Fibroblast of villous mesenchyme (primary cell): ENCODE data around the gene ZNF287. TPM values are rescaled to one million over a fixed set of nuclear protein-coding genes. Genes with fewer than 3 reads are reported as not detected.

Source experiments
- DNase-seq: peaks from one replicate; pipeline ENCODE4 v3.0.0-alpha.2; 2010; ENCODE audit warnings: low read depth
- H3K4me3 ChIP-seq: 2 replicates; pipeline ENCODE4 v1.5.1; 2011; ENCODE audit warnings: low read depth, mild to moderate bottlenecking, low read length
- total RNA-seq: library from RNA; depleted of rRNA; stranded (reverse); fragments of >200 nt; gene quantifications from 2 replicates; pipeline ENCODE4 v1.2.3, GENCODE V29; 2012
- TF ChIP-seq, protein P1 (sequence below): IDR thresholded peaks from 2 replicates; pipeline ENCODE4 v1.5.1; 2012; ENCODE audit warnings: low read depth, mild to moderate bottlenecking, low read length; ENCODE audit not compliant: insufficient read depth

The ZNF287 gene
- total RNA-seq, 1 donor: 3.9 TPM

GRCh38 chr17:16516594-16517051, 52.4 kb downstream of the ZNF287 start:
- TF ChIP-seq, protein P1, sequence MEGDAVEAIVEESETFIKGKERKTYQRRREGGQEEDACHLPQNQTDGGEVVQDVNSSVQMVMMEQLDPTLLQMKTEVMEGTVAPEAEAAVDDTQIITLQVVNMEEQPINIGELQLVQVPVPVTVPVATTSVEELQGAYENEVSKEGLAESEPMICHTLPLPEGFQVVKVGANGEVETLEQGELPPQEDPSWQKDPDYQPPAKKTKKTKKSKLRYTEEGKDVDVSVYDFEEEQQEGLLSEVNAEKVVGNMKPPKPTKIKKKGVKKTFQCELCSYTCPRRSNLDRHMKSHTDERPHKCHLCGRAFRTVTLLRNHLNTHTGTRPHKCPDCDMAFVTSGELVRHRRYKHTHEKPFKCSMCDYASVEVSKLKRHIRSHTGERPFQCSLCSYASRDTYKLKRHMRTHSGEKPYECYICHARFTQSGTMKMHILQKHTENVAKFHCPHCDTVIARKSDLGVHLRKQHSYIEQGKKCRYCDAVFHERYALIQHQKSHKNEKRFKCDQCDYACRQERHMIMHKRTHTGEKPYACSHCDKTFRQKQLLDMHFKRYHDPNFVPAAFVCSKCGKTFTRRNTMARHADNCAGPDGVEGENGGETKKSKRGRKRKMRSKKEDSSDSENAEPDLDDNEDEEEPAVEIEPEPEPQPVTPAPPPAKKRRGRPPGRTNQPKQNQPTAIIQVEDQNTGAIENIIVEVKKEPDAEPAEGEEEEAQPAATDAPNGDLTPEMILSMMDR: no peak
- DNase-seq: peak; percentile 75
- H3K4me3 ChIP-seq: peak overlapping the region; percentile 43

GRCh38 chr17:16515933-16516332, 53.1 kb downstream of the ZNF287 start:
- H3K4me3 ChIP-seq: no peak overlapping the region
- TF ChIP-seq, protein P1: no peak
- no peak for DNase-seq

GRCh38 chr17:16513873-16514272, 55.1 kb downstream of the ZNF287 start:
- H3K4me3 ChIP-seq: no peak overlapping the region
- no peak for DNase-seq
- TF ChIP-seq, protein P1: no peak

DNA sequence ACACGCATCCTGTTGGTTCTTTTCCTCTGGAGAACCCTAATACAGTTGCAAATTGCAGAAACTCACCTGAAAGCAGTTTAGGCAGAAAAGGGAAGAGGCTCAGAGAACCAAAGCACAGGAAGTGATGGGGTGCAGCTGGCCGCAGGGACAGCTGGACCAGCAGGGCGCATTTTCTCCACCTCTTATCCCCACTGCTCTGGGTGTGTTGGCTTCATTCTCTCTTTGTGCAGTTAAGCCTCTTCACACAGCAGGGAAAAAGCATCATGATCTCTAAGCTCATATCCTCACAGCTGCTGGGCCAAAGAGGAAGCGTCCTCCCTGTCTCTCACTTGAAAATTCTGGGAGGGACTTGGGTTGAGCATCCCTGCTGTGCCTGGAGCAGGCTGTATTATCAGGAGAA, 57.0 kb downstream of the ZNF287 start:
- TF ChIP-seq, protein P1: no peak
- no peak overlapping the region for H3K4me3 ChIP-seq
- no peak for DNase-seq

GRCh38 chr17:16511593-16511992, 57.4 kb downstream of the ZNF287 start:
- no peak overlapping the region for H3K4me3 ChIP-seq
- TF ChIP-seq, protein P1: no peak
- no peak for DNase-seq

- no peak overlapping the region for H3K4me3 ChIP-seq
- TF ChIP-seq, protein P1: no peak
- DNase-seq: no peak
These were observed 61.0 kb downstream of the ZNF287 start for GRCh38 chr17:16507918-16508533.

GRCh38 chr17:16506188-16506587, 62.8 kb downstream of the ZNF287 start:
- DNase-seq: no peak
- no peak overlapping the region for H3K4me3 ChIP-seq
- TF ChIP-seq, protein P1: peak; percentile 21
